Stimulated activated naive CD8-positive, alpha-beta T cell treated with anti-CD3 and anti-CD28 coated beads, Interleukin-15, amount 100 ng/mL, for 72 hours (primary cell): ENCODE results near the gene VENTX.

ENCODE experiments used
- ATAC-seq: fragments of 150-1000 bp; cut with Tn5 transposase; 2 replicates; pipeline ENCODE4 v1.10.0; 2021; ENCODE audit warnings: mild to moderate bottlenecking, moderate library complexity
- DNase-seq, 2 donors: peaks; one replicate each; pipeline ENCODE4 v3.0.0; 2021 to 2022
- H3K27ac Mint-ChIP-seq, 2 donors: one replicate each; pipeline ENCODE4 v1.8.0; 2022; ENCODE audit warnings: mild to moderate bottlenecking in 2 of 2, mixed read lengths in 2 of 2, moderate library complexity in 2 of 2
- H3K27me3 Mint-ChIP-seq: one replicate; pipeline ENCODE4 v1.8.0; 2022; ENCODE audit warnings: mixed read lengths
- H3K4me1 Mint-ChIP-seq: one replicate; pipeline ENCODE4 v1.8.0; 2022; ENCODE audit warnings: mild to moderate bottlenecking, mixed read lengths
- H3K4me3 Mint-ChIP-seq, 2 donors: one replicate each; pipeline ENCODE4 v1.8.0; 2022; ENCODE audit warnings: mild to moderate bottlenecking in 2 of 2, mixed read lengths in 2 of 2, moderate library complexity in 1 of 2
- H3K9me3 Mint-ChIP-seq, 2 donors: one replicate each; pipeline ENCODE4 v1.8.0; 2022; ENCODE audit warnings: mixed read lengths in 2 of 2

Gene VENTX

DNA sequence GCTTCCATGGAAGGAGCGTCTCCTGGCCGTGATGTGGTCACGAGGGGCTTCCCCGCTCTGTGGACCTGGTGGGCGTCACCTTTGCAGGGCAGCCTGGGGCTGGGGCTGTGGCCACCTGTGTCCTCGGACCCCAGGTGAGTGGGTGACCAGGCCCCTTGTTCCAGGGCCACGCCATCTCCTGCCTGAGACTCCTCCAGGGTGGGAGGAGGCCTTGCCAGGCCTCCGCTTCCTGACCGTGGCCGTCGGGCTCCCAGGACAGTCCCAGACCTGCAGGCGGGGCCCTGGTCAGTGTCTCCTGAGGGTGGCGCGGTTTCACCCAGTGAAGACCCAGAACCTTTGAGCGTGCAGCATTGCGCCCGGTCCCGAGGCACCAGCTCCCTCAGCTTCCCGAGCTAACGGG, 28.0 kb upstream of the VENTX start:
- no peaks in the 10 kb centered on the region for H3K4me1 Mint-ChIP-seq
- H3K27ac Mint-ChIP-seq, result no peak overlapping the region
- DNase-seq (no peak), ATAC-seq (no peak)
- no peak overlapping the region for H3K4me3 Mint-ChIP-seq
- no peaks in the 10 kb centered on the region for H3K9me3 Mint-ChIP-seq
- no peaks in the 10 kb centered on the region for H3K27me3 Mint-ChIP-seq

GRCh38 chr10:133210398-133211140, 27.1 kb upstream of the VENTX start:
- no peaks in the 10 kb centered on the region for H3K27me3 Mint-ChIP-seq
- no peaks in the 10 kb centered on the region for H3K9me3 Mint-ChIP-seq
- no peak for DNase-seq
- no peaks in the 10 kb centered on the region for H3K4me1 Mint-ChIP-seq
- H3K27ac Mint-ChIP-seq, result no peak overlapping the region
- H3K4me3 Mint-ChIP-seq, result no peak overlapping the region
- ATAC-seq, result no peak

DNA sequence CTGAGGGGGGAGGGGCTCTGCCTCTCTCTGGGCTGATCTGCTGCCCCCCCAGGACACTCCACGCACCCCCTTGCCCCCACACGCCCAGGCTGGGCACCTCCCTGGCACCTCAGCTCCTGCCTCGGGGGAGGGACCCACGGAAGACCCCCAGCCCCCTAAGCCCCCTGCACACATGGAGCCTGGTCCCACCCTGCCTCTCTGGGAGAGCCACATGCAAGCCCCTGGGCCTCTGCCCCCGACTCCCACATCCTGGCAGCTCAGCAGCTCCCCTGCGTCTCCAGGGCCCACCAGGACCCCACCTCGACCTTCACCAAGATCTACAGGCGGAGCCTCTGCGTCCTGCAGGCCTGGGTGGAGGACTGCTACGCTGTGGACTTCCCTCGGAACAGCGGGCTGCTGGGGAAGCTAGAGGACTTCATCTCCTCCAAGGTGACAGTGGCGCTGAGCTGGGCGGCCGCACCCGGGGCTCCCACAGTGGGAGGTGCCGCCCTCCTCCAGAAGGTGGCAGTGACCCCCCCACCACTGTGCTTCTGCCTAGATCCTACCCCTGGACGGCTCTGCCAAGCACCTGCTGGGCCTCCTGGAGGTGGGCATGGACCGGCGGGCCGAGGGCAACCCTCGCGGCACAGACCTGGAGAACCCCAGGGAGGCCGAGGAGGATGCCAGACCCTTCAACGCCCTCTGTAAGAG, 26.4 kb upstream of the VENTX start:
- Mint-ChIP-seq H3K27ac (no peak overlapping the region), H3K27me3 (no peaks in the 10 kb centered on the region)

DNA sequence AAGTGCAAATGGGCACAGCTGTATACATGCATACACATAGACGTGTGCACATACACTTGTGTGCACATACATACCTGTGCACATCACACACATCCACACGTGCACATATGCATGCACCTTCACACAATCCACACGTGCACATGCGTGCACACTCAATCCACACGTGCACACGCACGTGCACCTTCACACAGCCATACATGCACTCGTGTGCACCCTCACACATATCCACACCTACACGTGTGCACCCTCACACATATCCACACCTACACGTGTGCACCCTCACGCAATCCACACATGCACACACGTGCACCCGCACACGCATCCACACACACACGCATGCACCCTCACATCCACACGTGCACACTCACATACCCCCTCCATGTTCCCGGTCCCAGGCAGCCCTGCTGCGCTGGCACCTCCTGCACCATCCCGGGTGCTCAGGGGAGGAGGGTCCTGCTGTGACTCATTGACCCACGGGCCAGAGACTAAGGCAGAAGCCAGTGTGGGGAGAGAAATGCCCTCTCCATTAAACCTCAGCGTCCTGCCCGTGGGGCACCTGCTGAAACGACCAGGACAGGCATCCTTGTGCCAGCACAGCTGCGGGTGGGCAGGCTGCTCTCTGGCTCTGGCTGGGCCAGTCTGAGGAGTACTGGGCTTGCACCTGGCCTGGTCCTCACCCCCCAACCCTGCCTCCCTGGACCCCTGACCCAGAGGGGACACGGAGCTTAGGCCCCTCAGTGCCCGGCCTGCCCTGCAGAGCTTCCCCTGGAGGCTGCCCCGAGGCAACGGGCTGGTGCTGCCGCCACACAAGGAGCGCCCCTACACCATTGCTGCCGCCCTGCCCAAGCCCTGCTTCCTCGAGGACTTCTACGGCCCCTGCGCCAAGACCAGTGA, 25.4 kb upstream of the VENTX start:
- DNase-seq, result no peak
- Mint-ChIP-seq H3K4me1 (no peaks in the 10 kb centered on the region), H3K4me3 (no peak overlapping the region), H3K9me3 (no peaks in the 10 kb centered on the region), H3K27ac (no peak overlapping the region), H3K27me3 (no peaks in the 10 kb centered on the region)
- ATAC-seq, result no peak

More for the DNA sequence above, 26.4 kb upstream of the VENTX start:
- no peak for ATAC-seq
- H3K9me3 Mint-ChIP-seq, result no peaks in the 10 kb centered on the region
- H3K4me1 Mint-ChIP-seq, result no peaks in the 10 kb centered on the region
- H3K4me3 Mint-ChIP-seq, result no peak overlapping the region
- DNase-seq, result no peak

DNA sequence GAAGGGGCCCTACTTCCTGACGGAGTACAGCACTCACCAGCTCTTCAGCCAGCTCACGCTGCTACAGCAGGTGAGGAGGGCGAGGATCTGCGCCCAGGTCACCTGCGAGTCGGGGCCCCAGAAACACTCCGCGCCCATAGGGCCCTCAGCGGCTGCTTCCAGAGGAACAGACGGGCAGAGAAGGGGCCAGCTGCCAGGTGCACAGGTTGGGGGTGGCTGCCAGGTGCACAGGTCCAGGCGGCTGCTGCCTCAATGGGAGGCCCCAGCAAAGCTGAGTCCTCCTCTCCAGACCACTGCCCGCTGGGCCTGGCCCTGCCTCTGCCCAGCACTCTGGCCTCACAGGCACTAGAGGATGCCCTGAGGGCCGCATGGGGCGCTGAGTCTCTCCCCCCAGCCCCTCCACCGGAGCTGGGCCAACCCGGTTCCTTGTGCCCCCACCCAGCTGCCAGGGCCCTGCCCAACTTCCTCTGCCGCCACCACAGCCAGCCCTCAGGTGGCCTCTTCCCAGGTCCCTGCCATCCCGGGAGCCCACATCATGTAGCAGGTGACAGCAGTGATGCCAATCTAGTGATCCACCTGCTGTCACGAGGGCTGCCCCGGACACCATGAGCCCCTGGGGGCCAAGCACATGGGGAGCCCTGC, 24.7 kb upstream of the VENTX start:
- Mint-ChIP-seq H3K9me3 (no peaks in the 10 kb centered on the region), H3K27me3 (no peaks in the 10 kb centered on the region)
- no peak for DNase-seq

DNA sequence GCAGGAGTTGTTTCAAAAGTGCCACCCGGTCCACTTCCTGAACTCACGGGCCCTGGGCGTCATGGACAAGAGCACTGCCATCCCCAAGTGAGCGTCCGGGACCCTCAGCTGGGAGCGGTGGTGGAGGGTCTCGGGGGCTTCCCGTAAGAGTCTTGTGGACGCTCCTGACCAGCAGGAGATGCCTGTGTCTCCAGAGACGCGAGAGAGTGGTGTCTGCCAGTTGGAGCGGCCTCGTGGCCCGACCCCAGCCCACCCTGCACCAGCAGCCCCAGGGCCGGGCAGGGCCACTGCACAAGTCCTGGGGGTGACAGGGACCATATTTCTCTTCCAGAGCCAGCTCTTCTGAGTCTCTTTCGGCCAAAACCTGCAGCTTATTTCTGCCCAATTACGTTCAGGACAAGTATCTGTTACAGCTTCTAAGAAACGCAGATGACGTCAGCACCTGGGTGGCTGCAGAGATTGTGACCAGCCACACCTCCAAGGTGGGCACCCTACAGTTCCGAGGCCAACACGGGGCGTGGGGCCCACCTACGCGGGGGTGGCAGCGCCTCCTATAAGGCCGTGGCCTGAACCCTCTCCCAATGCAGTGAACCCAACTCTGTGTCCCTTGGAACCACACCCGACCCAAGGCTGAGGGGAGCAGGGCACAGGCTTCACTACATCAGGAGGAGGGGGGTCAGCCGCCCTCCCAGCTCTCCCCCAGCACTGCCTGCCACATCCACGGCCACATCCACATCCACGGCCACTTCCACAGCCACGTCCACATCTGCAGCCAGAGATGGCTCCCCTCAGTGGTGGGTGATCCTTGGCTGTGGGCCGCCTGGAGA, 23.8 kb upstream of the VENTX start:
- H3K4me1 Mint-ChIP-seq, result no peaks in the 10 kb centered on the region
- no peak overlapping the region for H3K4me3 Mint-ChIP-seq
- DNase-seq (no peak), ATAC-seq (no peak)
- peaks cover 4% of the 10 kb centered on the region for H3K27me3 Mint-ChIP-seq
- H3K27ac Mint-ChIP-seq, result peak overlapping the region in 1 of 2 donors; percentile 59
- no peaks in the 10 kb centered on the region for H3K9me3 Mint-ChIP-seq

More for the DNA sequence above, 24.7 kb upstream of the VENTX start:
- Mint-ChIP-seq H3K27ac (no peak overlapping the region), H3K4me1 (no peaks in the 10 kb centered on the region), H3K4me3 (no peak overlapping the region)
- ATAC-seq, result no peak

- H3K27ac Mint-ChIP-seq, result no peak overlapping the region
- H3K27me3 Mint-ChIP-seq, result peaks cover 13% of the 10 kb centered on the region
- DNase-seq, result no peak
- no peaks in the 10 kb centered on the region for H3K9me3 Mint-ChIP-seq
- no peaks in the 10 kb centered on the region for H3K4me1 Mint-ChIP-seq
- no peak overlapping the region for H3K4me3 Mint-ChIP-seq
- ATAC-seq, result no peak
Observed at GRCh38 chr10:133214468-133215410, 22.9 kb upstream of the VENTX start.

GRCh38 chr10:133215586-133215985, 22.1 kb upstream of the VENTX start:
- ATAC-seq, result no peak
- Mint-ChIP-seq H3K9me3 (no peaks in the 10 kb centered on the region), H3K4me1 (no peaks in the 10 kb centered on the region), H3K27me3 (peaks cover 16% of the 10 kb centered on the region), H3K27ac (peak overlapping the region in 1 of 2 donors; percentile 21), H3K4me3 (no peak overlapping the region)
- no peak for DNase-seq

DNA sequence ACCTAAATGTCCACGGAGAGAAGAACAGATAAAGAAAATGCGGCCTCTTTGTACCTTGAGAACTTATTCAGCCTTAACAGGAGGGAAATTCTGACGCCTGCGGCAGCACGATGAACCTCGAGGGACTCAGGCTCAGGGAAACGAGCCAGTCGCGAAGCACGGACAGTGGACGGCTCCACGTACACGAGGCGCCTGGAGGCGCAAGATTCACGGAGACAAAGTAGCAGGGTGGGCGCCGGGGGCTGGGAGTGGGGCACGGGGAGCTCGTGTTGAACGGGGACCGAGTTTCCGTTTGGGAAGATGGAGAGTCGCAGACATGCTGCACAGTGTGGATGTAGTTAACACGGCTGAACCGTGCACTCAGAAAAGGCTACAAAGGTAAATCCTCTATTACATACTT, 20.9 kb upstream of the VENTX start:
- Mint-ChIP-seq H3K4me1 (peaks cover 5% of the 10 kb centered on the region), H3K27me3 (peaks cover 28% of the 10 kb centered on the region), H3K4me3 (no peak overlapping the region), H3K9me3 (no peaks in the 10 kb centered on the region), H3K27ac (no peak overlapping the region)
- DNase-seq (no peak), ATAC-seq (no peak)

GRCh38 chr10:133217800-133218589, 19.7 kb upstream of the VENTX start:
- H3K9me3 Mint-ChIP-seq, result no peaks in the 10 kb centered on the region
- H3K4me1 Mint-ChIP-seq, result peaks cover 5% of the 10 kb centered on the region
- peaks cover 28% of the 10 kb centered on the region for H3K27me3 Mint-ChIP-seq
- no peak for DNase-seq
- no peak for ATAC-seq
- no peak overlapping the region for H3K4me3 Mint-ChIP-seq
- no peak overlapping the region for H3K27ac Mint-ChIP-seq

DNA sequence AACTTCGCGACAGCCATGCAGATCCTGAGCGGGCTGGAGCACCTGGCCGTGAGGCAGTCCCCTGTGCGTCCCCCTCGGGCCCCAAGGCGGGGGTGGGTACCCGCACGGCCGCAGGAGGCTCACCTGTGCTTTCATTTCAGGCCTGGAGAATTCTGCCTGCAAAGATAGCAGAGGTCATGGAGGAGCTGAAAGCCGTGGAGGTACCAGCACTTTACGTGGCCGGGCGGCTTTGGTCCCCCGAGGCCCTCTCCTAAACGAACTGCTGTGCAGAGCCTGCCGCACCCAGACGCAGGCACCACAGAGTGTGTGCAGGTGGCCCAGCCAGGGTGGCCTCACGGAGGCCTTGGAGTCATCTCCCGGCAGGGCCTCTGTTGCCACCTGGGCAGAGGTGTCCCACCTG, 18.8 kb upstream of the VENTX start:
- Mint-ChIP-seq H3K4me1 (peaks cover 5% of the 10 kb centered on the region), H3K4me3 (no peak overlapping the region), H3K9me3 (no peaks in the 10 kb centered on the region), H3K27ac (no peak overlapping the region), H3K27me3 (peaks cover 32% of the 10 kb centered on the region)
- DNase-seq (no peak), ATAC-seq (no peak)

DNA sequence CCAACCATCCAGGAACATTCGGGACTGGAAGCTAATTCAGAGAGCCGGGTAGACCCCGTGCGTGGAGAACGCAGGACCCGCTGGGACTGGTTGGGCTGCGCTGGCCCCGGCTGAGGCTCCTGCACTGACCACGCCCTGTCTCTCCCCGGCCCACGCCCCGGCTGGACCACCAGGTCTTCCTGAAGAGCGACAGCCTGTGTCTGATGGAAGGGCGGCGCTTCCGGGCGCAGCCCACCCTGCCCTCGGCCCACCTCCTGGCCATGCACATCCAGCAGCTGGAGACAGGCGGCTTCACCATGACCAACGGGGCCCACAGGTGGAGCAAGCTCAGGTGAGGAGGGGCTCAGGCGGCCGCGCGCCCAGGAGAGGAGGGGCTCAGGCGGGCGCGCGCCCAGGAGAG, 17.9 kb upstream of the VENTX start:
- no peak for ATAC-seq
- no peak for DNase-seq
- H3K4me1 Mint-ChIP-seq, result peaks cover 5% of the 10 kb centered on the region
- H3K27me3 Mint-ChIP-seq, result peaks cover 41% of the 10 kb centered on the region
- H3K27ac Mint-ChIP-seq, result no peak overlapping the region
- H3K9me3 Mint-ChIP-seq, result no peaks in the 10 kb centered on the region
- no peak overlapping the region for H3K4me3 Mint-ChIP-seq

DNA sequence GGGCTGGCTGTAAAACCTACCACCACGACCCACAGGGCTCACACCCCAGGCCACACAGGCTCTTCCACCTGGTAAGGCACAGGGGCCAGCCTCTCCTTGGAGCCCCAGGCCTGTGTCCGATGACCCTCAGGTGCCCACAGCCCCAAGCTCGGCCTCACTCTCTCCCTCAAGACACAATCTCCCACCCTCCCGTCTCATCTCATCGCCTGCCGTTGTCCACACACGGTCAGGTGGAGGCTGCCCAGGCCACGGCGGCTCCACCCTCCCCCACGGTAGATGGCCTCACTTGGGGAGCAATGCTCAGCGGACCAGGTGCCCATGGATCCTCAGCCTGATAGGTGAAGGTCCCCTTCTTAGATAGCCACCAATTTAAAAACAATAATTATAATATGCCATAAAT, 16.3 kb upstream of the VENTX start:
- H3K27ac Mint-ChIP-seq, result no peak overlapping the region
- peaks cover 18% of the 10 kb centered on the region for H3K4me1 Mint-ChIP-seq
- H3K27me3 Mint-ChIP-seq, result peaks cover 55% of the 10 kb centered on the region
- no peak overlapping the region for H3K4me3 Mint-ChIP-seq
- ATAC-seq (no peak), DNase-seq (no peak)
- H3K9me3 Mint-ChIP-seq, result no peaks in the 10 kb centered on the region
